HCT116 (cell line): ENCODE results near the gene BHMT.

Source experiments
- CEBPB ChIP-seq: IDR thresholded peaks from 2 replicates; pipeline ENCODE4 v1.6.1; 2012; ENCODE audit warnings: low read depth
- EGR1 ChIP-seq: IDR thresholded peaks from 2 replicates; pipeline ENCODE4 v1.6.1; 2012; ENCODE audit warnings: low read depth
- EZH2 ChIP-seq: fragments of 200-600 bp; sonication (generic); IDR thresholded peaks from 2 replicates; pipeline ENCODE4 v1.6.1; 2017; ENCODE audit warnings: antibody characterized with exemption, mixed run types
- ZFX ChIP-seq: fragments of 450-650 bp; IDR thresholded peaks from 2 replicates; pipeline ENCODE4 v1.6.1; 2017
- TF ChIP-seq, protein P1 (sequence below), 3 experiments: fragments of 200-600 bp in 1 of 3; sonication (generic) in 1 of 3; IDR thresholded peaks in 2 of 3; conservative IDR thresholded peaks in 1 of 3; 2 replicates each; pipeline ENCODE4 v1.5.1; 2012 to 2017; ENCODE audit warnings: low read depth in 2 of 3, low read length in 2 of 3, antibody characterized with exemption in 1 of 3, borderline replicate concordance in 1 of 3, control low read depth in 1 of 3, mild to moderate bottlenecking in 1 of 3, mixed read lengths in 1 of 3, mixed run types in 1 of 3, moderate library complexity in 1 of 3; ENCODE audit not compliant: insufficient read depth in 1 of 3

DNA sequence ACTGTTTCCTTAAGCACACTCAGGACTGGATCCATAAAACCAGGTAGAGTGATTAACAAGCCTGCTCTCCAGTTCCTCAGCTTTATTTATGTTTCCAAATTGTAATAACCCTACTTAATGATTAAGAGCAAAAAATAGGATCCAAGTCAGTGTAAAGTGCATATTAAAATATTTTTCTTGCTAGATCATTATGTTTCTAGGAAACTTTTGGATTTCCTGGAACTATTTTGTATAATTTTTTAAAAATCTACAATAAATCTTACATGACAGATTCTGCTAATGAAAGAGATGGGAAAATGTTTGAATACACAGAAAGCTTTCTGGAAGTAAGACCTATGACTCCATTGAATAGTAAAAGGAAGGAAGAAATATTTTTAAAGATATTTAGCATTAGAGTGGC lies 35.5 kb downstream of the BHMT start:
- TF ChIP-seq, protein P1, sequence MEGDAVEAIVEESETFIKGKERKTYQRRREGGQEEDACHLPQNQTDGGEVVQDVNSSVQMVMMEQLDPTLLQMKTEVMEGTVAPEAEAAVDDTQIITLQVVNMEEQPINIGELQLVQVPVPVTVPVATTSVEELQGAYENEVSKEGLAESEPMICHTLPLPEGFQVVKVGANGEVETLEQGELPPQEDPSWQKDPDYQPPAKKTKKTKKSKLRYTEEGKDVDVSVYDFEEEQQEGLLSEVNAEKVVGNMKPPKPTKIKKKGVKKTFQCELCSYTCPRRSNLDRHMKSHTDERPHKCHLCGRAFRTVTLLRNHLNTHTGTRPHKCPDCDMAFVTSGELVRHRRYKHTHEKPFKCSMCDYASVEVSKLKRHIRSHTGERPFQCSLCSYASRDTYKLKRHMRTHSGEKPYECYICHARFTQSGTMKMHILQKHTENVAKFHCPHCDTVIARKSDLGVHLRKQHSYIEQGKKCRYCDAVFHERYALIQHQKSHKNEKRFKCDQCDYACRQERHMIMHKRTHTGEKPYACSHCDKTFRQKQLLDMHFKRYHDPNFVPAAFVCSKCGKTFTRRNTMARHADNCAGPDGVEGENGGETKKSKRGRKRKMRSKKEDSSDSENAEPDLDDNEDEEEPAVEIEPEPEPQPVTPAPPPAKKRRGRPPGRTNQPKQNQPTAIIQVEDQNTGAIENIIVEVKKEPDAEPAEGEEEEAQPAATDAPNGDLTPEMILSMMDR (IDR thresholded peaks at IDR 0.05 in 2 of 3, conservative IDR thresholded peaks at IDR 0.05 in 1 of 3; ENCODE audit: borderline replicate concordance in 1 of 3, insufficient read depth in 1 of 3, low read depth in 2 of 3, low read length in 2 of 3), result no peak
- TF ChIP-seq CEBPB, result no peak
- TF ChIP-seq EGR1, result no peak
- TF ChIP-seq EZH2, result no peak
- no peak for TF ChIP-seq ZFX
